AG09319 (cell line): ENCODE data around the gene CLDN7.

Experiments
- DNase-seq: peaks from one replicate; pipeline ENCODE4 v3.0.0-alpha.2; 2010; ENCODE audit warnings: low read depth; ENCODE audit errors: extremely low read depth
- CTCF ChIP-seq: IDR thresholded peaks from 2 replicates; pipeline ENCODE4 v1.5.1; 2011; ENCODE audit warnings: low read depth, mild to moderate bottlenecking, inconsistent platforms, low read length, moderate library complexity

CLDN7 gene

GRCh38 chr17:7239091-7240027 is 22.9 kb downstream of the CLDN7 start, which contains the start of gene PHF23:
Gene PHF23, minus strand, starts transcription at chr17:7239457. Its CDS starts 178 bp downstream, at chr17:7239279.
- TF ChIP-seq CTCF: no peak
- DNase-seq: peak; percentile 99

DNA sequence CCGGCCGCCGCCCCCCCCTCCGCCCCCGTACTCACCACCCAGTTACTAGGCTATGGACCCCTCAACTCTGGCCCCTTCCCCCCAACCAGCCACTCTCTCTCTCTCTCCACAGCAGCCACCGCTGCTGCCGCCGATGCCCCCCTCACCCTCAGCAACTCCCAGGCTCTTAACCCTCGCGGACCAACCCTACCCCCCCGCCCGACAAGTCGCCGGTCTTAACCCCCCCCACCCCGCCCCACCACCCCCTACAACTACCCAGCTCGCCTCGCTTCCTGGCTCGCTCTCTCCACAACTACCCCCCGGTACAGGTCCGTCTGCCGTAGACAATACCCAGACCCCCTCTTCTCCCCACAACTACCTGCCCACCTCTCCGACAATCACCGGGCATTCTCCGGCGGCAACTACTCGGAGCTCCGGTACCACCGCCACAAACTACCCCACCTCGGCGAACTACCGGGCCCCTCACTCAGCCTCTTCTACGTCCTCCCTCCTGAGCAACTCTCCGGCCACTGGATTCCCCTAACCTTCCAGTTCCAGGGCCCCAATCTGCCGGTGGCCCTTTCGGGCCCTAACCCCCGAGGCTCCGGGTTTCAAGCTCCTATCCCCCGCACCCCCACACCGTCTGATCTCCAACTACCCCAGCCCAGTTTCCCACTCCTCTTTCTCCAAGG is 23.7 kb downstream of the CLDN7 start:
- TF ChIP-seq CTCF: no peak
- DNase-seq: no peak

GRCh38 chr17:7237761-7238419 is 24.4 kb downstream of the CLDN7 start:
- DNase-seq: no peak
- no peak for TF ChIP-seq CTCF

DNA sequence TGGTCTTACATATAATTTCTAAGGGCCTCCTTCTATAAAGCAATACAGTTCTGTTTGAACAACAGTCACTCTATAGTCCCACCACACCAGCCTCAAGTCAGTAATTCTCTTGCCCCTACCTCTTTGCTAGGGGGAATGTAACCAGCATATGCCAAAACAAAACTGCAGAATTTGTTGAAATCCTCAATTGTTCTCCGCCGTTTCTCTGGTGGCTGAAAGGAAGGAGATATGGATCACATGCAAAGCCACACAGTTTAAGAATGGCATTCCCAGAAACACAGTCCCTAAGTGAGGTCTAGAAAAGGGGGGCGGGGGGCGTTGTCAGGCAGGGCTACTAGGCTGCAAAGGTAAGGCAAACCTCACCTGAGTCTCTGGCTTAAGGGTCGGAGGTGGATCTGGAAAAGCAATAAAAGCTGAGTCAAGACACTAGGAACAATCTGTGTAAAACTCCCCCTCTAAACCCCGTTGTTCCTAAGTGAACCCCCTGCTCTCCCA is 25.0 kb downstream of the CLDN7 start:
- no peak for DNase-seq
- TF ChIP-seq CTCF: no peak

GRCh38 chr17:7236808-7237207 is 25.5 kb downstream of the CLDN7 start:
- DNase-seq: no peak
- TF ChIP-seq CTCF: no peak

DNA sequence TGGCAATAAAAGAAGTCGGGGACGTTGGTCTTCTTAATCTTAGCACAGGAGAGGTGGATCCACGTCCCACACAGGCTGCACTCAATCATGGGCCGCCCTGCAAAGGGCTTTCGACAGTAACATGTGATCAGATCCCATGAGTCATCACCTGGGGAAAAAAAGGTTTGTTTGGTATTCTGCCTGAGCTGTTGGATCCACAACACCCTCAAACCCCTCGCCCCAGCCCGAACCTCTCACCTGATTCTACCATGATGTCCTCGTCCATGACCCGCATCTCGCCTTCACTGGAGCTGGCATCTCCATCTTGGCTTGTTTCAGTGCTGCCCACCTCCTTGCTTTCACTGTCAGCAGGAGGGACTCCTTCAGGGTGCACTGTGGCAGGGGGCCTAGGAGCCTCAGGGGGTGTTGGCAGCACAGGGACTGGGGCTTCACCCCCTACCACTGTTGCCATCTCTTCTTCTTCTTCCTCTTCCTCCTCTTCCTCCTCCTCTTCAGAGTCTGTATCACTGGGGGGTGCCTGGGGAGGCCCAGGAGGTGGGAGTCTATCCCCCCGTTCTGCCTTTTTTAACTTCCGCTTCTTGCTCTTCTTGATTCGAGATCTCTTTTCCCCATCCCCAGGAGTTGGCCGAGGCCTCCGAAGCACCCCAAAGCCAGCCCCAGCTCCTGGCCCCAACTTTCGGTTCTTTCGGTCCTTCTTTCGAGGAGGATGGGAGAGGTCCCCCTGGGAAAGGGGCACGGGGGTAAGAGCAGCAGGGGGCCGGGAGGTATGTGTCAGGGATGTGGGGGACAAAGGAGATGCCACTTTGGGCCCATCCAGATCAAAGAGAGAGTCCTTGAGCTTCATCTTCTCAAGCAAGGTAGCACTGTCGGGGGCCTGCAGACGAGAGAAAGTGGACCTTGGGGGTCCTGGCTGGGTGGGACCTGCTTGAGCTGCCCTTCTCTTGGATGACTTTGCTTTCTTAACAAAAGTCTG is 26.3 kb downstream of the CLDN7 start:
- TF ChIP-seq CTCF: no peak
- DNase-seq: no peak
